H1 (cell line): ENCODE results near the gene EHBP1. TPM values are rescaled to one million over a fixed set of nuclear protein-coding genes. Genes with fewer than 3 reads are reported as not detected.

ENCODE experiments used
- POLR2A ChIP-seq, 2 experiments: IDR thresholded peaks; 1 replicate in 1 of 2; 2 replicates in 1 of 2; pipeline ENCODE4 v1.6.1; 2011; ENCODE audit warnings: low read depth in 2 of 2, low read length in 2 of 2, mild to moderate bottlenecking in 2 of 2; ENCODE audit errors: control extremely low read depth in 1 of 2
- SAP30 ChIP-seq: fragments of 300-600 bp; sonication (generic); IDR thresholded peaks from 2 replicates; pipeline ENCODE4 v1.7.1; 2012; ENCODE audit warnings: low read length, moderate library complexity, mild to moderate bottlenecking, inconsistent platforms; ENCODE audit not compliant: insufficient read depth, insufficient replicate concordance
- SIN3A ChIP-seq, 2 experiments: IDR thresholded peaks in 1 of 2; conservative IDR thresholded peaks in 1 of 2; 2 replicates each; pipeline ENCODE4 v1.6.1; 2011 to 2012; ENCODE audit warnings: low read length in 2 of 2, improper control_type of control experiment in 1 of 2, low read depth in 1 of 2, mild to moderate bottlenecking in 1 of 2
- polyA plus RNA-seq, 7 experiments: library from polyadenylated mRNA; depleted of rRNA in 3 of 7; stranded (reverse) in 5 of 7; unstranded in 2 of 7; fragments of >200 nt in 5 of 7; fragments of 200-250 nt in 2 of 7; gene quantifications; 1 replicate in 5 of 7; 2 replicates in 1 of 7; 4 replicates in 1 of 7; pipeline versions ENCODE4 v1.2.1 to v1.2.3, GENCODE V29; 2011 to 2013; ENCODE audit warnings: missing spikeins in 2 of 7, mixed read lengths in 2 of 7
- total RNA-seq: library from RNA; stranded (reverse); fragmentation: NEBNext Ultra II Directional; extraction: Animal tissue kit (Norgen Biotek cat#: 25700); gene quantifications from 2 replicates; pipeline ENCODE4 v1.2.1, GENCODE V29; 2021

The EHBP1 gene
- total and polyA plus RNA-seq, 2 of the 8 experiments (the other 6 are each of a cell fraction or from before 2014, with no cell fraction given), result 12.0 to 64.1 TPM

- TF ChIP-seq SAP30 (no peak), SIN3A (conservative IDR thresholded peaks at IDR 0.05 in 1 of 2, IDR thresholded peaks at IDR 0.05 in 1 of 2; ENCODE audit: low read depth in 1 of 2, low read length in 2 of 2) (no peak), POLR2A (IDR thresholded peaks at IDR 0.05; ENCODE audit: control extremely low read depth in 1 of 2, low read depth in 2 of 2, low read length in 2 of 2) (no peak)
- TF ChIP-seq, all 59 proteins: peak for 0
Observed at GRCh38 chr2:62881162-62881795, 175.8 kb downstream of the EHBP1 start (continued).
